HepG2 (cell line): ENCODE measurements around the gene WDR89. TPM values are rescaled to one million over a fixed set of nuclear protein-coding genes. Genes with fewer than 3 reads are reported as not detected.

Experiments used
- ELF4 ChIP-seq: sonication (generic); formaldehyde crosslinking; IDR thresholded peaks from 2 replicates; pipeline ENCODE4 v1.5.0; 2020; ENCODE audit warnings: missing genetic modification reagents, mild to moderate bottlenecking, moderate library complexity, borderline replicate concordance
- MEIS2 ChIP-seq: sonication (generic); formaldehyde crosslinking; IDR thresholded peaks from 2 replicates; pipeline ENCODE4 v1.9.0; 2021; ENCODE audit warnings: mild to moderate bottlenecking, missing genetic modification reagents
- NONO ChIP-seq, 2 experiments: fragments of 450-650 bp in 1 of 2; sonication (generic) in 1 of 2; formaldehyde crosslinking in 1 of 2; IDR thresholded peaks in 1 of 2; conservative IDR thresholded peaks in 1 of 2; 2 replicates each; pipeline versions ENCODE4 v1.6.1 to v1.8.0; 2017 to 2022; ENCODE audit warnings: mild to moderate bottlenecking in 1 of 2, missing genetic modification reagents in 1 of 2, moderate library complexity in 1 of 2
- POLR2AphosphoS2 ChIP-seq: IDR thresholded peaks from 2 replicates; pipeline ENCODE4 v1.6.1; 2011; ENCODE audit warnings: low read depth, low read length, improper control_type of control experiment
- RORA ChIP-seq: sonication (generic); formaldehyde crosslinking; IDR thresholded peaks from 2 replicates; pipeline ENCODE4 v1.5.0; 2020; ENCODE audit warnings: mild to moderate bottlenecking, missing genetic modification reagents, moderate library complexity
- THYN1 ChIP-seq: sonication (generic); formaldehyde crosslinking; IDR thresholded peaks from 2 replicates; pipeline ENCODE4 v1.8.1; 2023; ENCODE audit warnings: low read depth, mild to moderate bottlenecking, moderate library complexity, missing genetic modification reagents, borderline replicate concordance
- ZNF3 ChIP-seq: IDR thresholded peaks from 2 replicates; pipeline ENCODE4 v1.7.0; 2017; ENCODE audit warnings: inconsistent platforms
- ZNF619 ChIP-seq: sonication (generic); formaldehyde crosslinking; IDR thresholded peaks from 2 replicates; pipeline ENCODE4 v1.4.0; 2020; ENCODE audit warnings: mild to moderate bottlenecking, missing genetic modification reagents
- ZNF724P ChIP-seq: sonication (generic); formaldehyde crosslinking; IDR thresholded peaks from 2 replicates; pipeline ENCODE4 v1.8.0; 2022; ENCODE audit warnings: missing genetic modification reagents, borderline replicate concordance
- ZNF746 ChIP-seq: sonication (generic); formaldehyde crosslinking; IDR thresholded peaks from 2 replicates; pipeline ENCODE4 v1.8.0; 2022; ENCODE audit warnings: mild to moderate bottlenecking, missing genetic modification reagents
- ZSCAN22 ChIP-seq: sonication (generic); formaldehyde crosslinking; IDR thresholded peaks from 2 replicates; pipeline ENCODE4 v1.4.0; 2020; ENCODE audit warnings: mild to moderate bottlenecking, missing genetic modification reagents
- polyA plus RNA-seq, 8 experiments: library from polyadenylated mRNA; depleted of rRNA in 3 of 8; stranded (reverse) in 7 of 8; unstranded in 1 of 8; fragments of >200 nt; fragmentation: Illumina TruSeq in 4 of 8; extraction: Trizol in 4 of 8; gene quantifications; 2 replicates each; pipeline versions ENCODE4 v1.2.1 to v1.2.3, GENCODE V29; 2011 to 2016; ENCODE audit warnings: low read depth in 4 of 8, missing spikeins in 1 of 8, mixed read lengths in 1 of 8; ENCODE audit not compliant: insufficient read depth in 1 of 8
- total RNA-seq, 5 experiments: library from RNA; depleted of rRNA; stranded (reverse); fragments of >200 nt; fragmentation: Illumina TruSeq; extraction: Trizol; gene quantifications; 2 replicates each; pipeline ENCODE4 v1.2.3, GENCODE V29; 2016; ENCODE audit warnings: low read depth in 1 of 5
- TF ChIP-seq, protein P1 (sequence below): sonication (generic); formaldehyde crosslinking; IDR thresholded peaks from 2 replicates; pipeline ENCODE4 v1.5.0; 2020; ENCODE audit warnings: missing genetic modification reagents
- TF ChIP-seq, protein P2 (sequence below): sonication (generic); IDR thresholded peaks from 2 replicates; pipeline ENCODE4 v1.6.1; 2016; ENCODE audit warnings: low read depth, borderline replicate concordance
- TF ChIP-seq, protein P3 (sequence below): sonication (generic); formaldehyde crosslinking; conservative IDR thresholded peaks from 2 replicates; pipeline ENCODE4 v1.8.0; 2022; ENCODE audit warnings: missing genetic modification reagents
- TF ChIP-seq, protein P4 (sequence below): sonication (generic); formaldehyde crosslinking; conservative IDR thresholded peaks from 2 replicates; pipeline ENCODE4 v1.8.0; 2022; ENCODE audit warnings: mild to moderate bottlenecking, moderate library complexity, missing genetic modification reagents
- TF ChIP-seq, protein P5 (sequence below): sonication (generic); formaldehyde crosslinking; IDR thresholded peaks from 2 replicates; pipeline ENCODE4 v1.4.0; 2020; ENCODE audit warnings: mild to moderate bottlenecking, missing genetic modification reagents
- TF ChIP-seq, protein P6 (sequence below): fragments of 450-650 bp; IDR thresholded peaks from 2 replicates; pipeline ENCODE4 v1.6.1; 2016
- TF ChIP-seq, protein P7 (sequence below): sonication (generic); formaldehyde crosslinking; IDR thresholded peaks from 2 replicates; pipeline ENCODE4 v1.8.0; 2022; ENCODE audit warnings: mild to moderate bottlenecking, missing genetic modification reagents, moderate library complexity

The WDR89 gene
- total and polyA plus RNA-seq, 2 of the 13 experiments (the other 11 are each of a cell fraction or from before 2014, with no cell fraction given): 5.2 to 20.1 TPM

DNA sequence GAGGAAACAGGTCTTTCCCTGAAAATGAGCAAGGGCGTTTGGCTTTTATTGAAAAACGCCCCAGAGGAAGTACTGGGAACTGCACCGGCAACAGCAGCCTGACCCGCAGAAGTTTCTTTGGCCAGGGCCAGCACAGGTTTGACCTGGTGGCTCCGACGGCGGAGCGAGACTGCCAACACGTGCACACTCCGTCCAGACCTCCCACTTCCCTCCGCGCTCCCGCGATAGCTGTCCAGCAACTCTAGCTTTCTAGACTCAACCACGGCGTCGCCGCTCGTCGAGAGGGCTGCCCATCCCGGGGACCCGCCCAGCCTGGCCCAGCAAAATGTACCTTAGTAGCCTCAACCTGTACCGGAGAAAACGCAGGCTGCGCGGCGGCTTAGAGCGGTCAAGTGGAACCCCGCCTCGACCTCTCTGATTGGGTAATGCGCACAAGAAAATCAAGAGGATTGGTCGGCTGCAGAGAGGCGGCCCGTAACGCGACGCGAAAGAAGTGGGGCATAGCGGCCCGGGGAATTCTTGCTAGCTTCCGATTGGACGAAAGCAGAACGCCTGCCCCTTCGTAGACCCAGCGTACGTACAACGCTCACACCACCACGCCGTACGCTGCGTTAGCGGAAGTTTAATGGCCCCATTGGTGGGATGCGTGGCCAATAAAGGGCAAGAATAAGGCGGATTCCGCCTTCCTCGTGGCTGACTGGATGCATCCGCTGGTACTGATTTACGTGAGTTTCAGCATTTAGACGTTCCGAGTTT lies at the start of gene WDR89 (continued):
- TF ChIP-seq MEIS2 (CRISPR knock-in tag) (peak; percentile 85; the same call in 1 of the 2 replicates), ZNF3 (CRISPR knock-in tag) (peak; percentile 66; the same call in 1 of the 2 replicates), ZNF724P (CRISPR knock-in tag) (peak; percentile 83; the same call in 1 of the 2 replicates), THYN1 (no peak), NONO (IDR thresholded peaks at IDR 0.05) (no peak), NONO (CRISPR knock-in tag; conservative IDR thresholded peaks at IDR 0.05) (peak; percentile 77; the same call in 1 of the 2 replicates), POLR2AphosphoS2 (no peak), RORA (CRISPR knock-in tag) (no peak), ZSCAN22 (CRISPR knock-in tag) (no peak; the same call in 1 of the 2 replicates), ZNF746 (CRISPR knock-in tag) (peak; percentile 60; the same call in 1 of the 2 replicates), ELF4 (CRISPR knock-in tag) (peak; percentile 93), ZNF619 (CRISPR knock-in tag) (peak; percentile 55; the same call in 1 of the 2 replicates)
- TF ChIP-seq, protein P1, sequence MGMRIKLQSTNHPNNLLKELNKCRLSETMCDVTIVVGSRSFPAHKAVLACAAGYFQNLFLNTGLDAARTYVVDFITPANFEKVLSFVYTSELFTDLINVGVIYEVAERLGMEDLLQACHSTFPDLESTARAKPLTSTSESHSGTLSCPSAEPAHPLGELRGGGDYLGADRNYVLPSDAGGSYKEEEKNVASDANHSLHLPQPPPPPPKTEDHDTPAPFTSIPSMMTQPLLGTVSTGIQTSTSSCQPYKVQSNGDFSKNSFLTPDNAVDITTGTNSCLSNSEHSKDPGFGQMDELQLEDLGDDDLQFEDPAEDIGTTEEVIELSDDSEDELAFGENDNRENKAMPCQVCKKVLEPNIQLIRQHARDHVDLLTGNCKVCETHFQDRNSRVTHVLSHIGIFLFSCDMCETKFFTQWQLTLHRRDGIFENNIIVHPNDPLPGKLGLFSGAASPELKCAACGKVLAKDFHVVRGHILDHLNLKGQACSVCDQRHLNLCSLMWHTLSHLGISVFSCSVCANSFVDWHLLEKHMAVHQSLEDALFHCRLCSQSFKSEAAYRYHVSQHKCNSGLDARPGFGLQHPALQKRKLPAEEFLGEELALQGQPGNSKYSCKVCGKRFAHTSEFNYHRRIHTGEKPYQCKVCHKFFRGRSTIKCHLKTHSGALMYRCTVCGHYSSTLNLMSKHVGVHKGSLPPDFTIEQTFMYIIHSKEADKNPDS (CRISPR knock-in tag): no peak
- TF ChIP-seq, protein P2, sequence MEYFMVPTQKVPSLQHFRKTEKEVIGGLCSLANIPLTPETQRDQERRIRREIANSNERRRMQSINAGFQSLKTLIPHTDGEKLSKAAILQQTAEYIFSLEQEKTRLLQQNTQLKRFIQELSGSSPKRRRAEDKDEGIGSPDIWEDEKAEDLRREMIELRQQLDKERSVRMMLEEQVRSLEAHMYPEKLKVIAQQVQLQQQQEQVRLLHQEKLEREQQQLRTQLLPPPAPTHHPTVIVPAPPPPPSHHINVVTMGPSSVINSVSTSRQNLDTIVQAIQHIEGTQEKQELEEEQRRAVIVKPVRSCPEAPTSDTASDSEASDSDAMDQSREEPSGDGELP: no peak
- TF ChIP-seq, protein P3, sequence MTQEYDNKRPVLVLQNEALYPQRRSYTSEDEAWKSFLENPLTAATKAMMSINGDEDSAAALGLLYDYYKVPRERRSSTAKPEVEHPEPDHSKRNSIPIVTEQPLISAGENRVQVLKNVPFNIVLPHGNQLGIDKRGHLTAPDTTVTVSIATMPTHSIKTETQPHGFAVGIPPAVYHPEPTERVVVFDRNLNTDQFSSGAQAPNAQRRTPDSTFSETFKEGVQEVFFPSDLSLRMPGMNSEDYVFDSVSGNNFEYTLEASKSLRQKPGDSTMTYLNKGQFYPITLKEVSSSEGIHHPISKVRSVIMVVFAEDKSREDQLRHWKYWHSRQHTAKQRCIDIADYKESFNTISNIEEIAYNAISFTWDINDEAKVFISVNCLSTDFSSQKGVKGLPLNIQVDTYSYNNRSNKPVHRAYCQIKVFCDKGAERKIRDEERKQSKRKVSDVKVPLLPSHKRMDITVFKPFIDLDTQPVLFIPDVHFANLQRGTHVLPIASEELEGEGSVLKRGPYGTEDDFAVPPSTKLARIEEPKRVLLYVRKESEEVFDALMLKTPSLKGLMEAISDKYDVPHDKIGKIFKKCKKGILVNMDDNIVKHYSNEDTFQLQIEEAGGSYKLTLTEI: no peak
- TF ChIP-seq, protein P4, sequence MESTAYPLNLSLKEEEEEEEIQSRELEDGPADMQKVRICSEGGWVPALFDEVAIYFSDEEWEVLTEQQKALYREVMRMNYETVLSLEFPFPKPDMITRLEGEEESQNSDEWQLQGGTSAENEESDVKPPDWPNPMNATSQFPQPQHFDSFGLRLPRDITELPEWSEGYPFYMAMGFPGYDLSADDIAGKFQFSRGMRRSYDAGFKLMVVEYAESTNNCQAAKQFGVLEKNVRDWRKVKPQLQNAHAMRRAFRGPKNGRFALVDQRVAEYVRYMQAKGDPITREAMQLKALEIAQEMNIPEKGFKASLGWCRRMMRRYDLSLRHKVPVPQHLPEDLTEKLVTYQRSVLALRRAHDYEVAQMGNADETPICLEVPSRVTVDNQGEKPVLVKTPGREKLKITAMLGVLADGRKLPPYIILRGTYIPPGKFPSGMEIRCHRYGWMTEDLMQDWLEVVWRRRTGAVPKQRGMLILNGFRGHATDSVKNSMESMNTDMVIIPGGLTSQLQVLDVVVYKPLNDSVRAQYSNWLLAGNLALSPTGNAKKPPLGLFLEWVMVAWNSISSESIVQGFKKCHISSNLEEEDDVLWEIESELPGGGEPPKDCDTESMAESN (CRISPR knock-in tag): peak; percentile 85; the same call in 1 of the 2 replicates
- TF ChIP-seq, protein P5, sequence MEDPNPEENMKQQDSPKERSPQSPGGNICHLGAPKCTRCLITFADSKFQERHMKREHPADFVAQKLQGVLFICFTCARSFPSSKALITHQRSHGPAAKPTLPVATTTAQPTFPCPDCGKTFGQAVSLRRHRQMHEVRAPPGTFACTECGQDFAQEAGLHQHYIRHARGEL (CRISPR knock-in tag): peak; percentile 83; the same call in 1 of the 2 replicates
- TF ChIP-seq, protein P6, sequence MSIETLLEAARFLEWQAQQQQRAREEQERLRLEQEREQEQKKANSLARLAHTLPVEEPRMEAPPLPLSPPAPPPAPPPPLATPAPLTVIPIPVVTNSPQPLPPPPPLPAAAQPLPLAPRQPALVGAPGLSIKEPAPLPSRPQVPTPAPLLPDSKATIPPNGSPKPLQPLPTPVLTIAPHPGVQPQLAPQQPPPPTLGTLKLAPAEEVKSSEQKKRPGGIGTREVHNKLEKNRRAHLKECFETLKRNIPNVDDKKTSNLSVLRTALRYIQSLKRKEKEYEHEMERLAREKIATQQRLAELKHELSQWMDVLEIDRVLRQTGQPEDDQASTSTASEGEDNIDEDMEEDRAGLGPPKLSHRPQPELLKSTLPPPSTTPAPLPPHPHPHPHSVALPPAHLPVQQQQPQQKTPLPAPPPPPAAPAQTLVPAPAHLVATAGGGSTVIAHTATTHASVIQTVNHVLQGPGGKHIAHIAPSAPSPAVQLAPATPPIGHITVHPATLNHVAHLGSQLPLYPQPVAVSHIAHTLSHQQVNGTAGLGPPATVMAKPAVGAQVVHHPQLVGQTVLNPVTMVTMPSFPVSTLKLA: peak; percentile 44
- TF ChIP-seq, protein P7, sequence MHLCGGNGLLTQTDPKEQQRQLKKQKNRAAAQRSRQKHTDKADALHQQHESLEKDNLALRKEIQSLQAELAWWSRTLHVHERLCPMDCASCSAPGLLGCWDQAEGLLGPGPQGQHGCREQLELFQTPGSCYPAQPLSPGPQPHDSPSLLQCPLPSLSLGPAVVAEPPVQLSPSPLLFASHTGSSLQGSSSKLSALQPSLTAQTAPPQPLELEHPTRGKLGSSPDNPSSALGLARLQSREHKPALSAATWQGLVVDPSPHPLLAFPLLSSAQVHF (CRISPR knock-in tag): peak; percentile 61; the same call in 1 of the 2 replicates
